Stimulated activated CD8-positive, alpha-beta memory T cell treated with anti-CD3 and anti-CD28 coated beads, Interleukin-15, amount 100 ng/mL, for 1 hour (primary cell): Measurements from ENCODE around the gene NLRX1.
"Not testable (repeated sequence)": the region's sequence is repeated elsewhere in the genome, so short reads cannot be mapped to it uniquely, and the experiment has no call there.

Experiments
- DNase-seq: peaks from one replicate; pipeline ENCODE4 v3.0.0-alpha.2; 2020; ENCODE audit warnings: low read depth

NLRX1 gene

GRCh38 chr11:119168471-119169281 lies at the start of gene NLRX1:
NLRX1 (plus strand) TSS chr11:119168725; CDS start chr11:119171404, 2,679 bp downstream.
- peak; percentile 65 for DNase-seq

- no peak for DNase-seq
Measured at GRCh38 chr11:119118946-119119345, 49.6 kb upstream of the NLRX1 start.

- DNase-seq, result no peak
Measured at GRCh38 chr11:119120639-119121007, 47.9 kb upstream of the NLRX1 start.

- peak; percentile 100 for DNase-seq
Measured at GRCh38 chr11:119121008-119121810, 47.3 kb upstream of the NLRX1 start, which contains the start of gene HINFP. HINFP (plus strand) TSS chr11:119121580; CDS start chr11:119126945, 5,365 bp downstream.

- no peak for DNase-seq
Measured at GRCh38 chr11:119121811-119122124, 46.8 kb upstream of the NLRX1 start.

GRCh38 chr11:119125821-119126220 lies 42.7 kb upstream of the NLRX1 start:
- no peak for DNase-seq

GRCh38 chr11:119126675-119127268 lies 41.8 kb upstream of the NLRX1 start:
- DNase-seq, result no peak

- no peak for DNase-seq
Measured at GRCh38 chr11:119130662-119131061, 37.9 kb upstream of the NLRX1 start.

GRCh38 chr11:119134389-119134978 lies 34.0 kb upstream of the NLRX1 start:
- no peak for DNase-seq

- not testable (repeated sequence) for DNase-seq
Measured at GRCh38 chr11:119139276-119139675, 29.2 kb upstream of the NLRX1 start.

- DNase-seq, result no peak
Measured at GRCh38 chr11:119144825-119145486, 23.6 kb upstream of the NLRX1 start.

- DNase-seq, result no peak
Measured at GRCh38 chr11:119145551-119145950, 23.0 kb upstream of the NLRX1 start.

- DNase-seq, result no peak
Measured at GRCh38 chr11:119147604-119148333, 20.8 kb upstream of the NLRX1 start.

GRCh38 chr11:119148720-119149017 lies 19.9 kb upstream of the NLRX1 start:
- DNase-seq, result no peak

- DNase-seq, result no peak
Measured at GRCh38 chr11:119149018-119149785, 19.3 kb upstream of the NLRX1 start, which contains the start of gene ABCG4. ABCG4 (plus strand) TSS chr11:119149052; CDS start chr11:119149966, 914 bp downstream.

GRCh38 chr11:119149786-119150275 lies 18.7 kb upstream of the NLRX1 start:
- DNase-seq, result no peak

- no peak for DNase-seq
Measured at GRCh38 chr11:119152043-119152442, 16.5 kb upstream of the NLRX1 start.

- DNase-seq, result no peak
Measured at GRCh38 chr11:119152604-119153003, 15.9 kb upstream of the NLRX1 start.

- DNase-seq, result no peak
Measured at GRCh38 chr11:119153049-119153818, 15.3 kb upstream of the NLRX1 start.

- no peak for DNase-seq
Measured at GRCh38 chr11:119154178-119154577, 14.3 kb upstream of the NLRX1 start.
